K562 (cell line): ENCODE results near the gene KIF26B. TPM values are rescaled to one million over a fixed set of nuclear protein-coding genes. Genes with fewer than 3 reads are reported as not detected.

Experiments
- ATAC-seq: fragments of 200-7000 bp; cut with Tn5 transposase; 3 replicates; pipeline ENCODE4 v1.9.1; 2020; ENCODE audit warnings: moderate library complexity
- BruUV-seq: library from RNA; stranded (reverse); fragments of 400-500 nt; replicated peaks from 2 replicates; lab custom pipeline; 2021; lab: Mats Ljungman, UMichigan
- CTCF ChIA-PET: fragments of 300-600 bp; formaldehyde crosslinking; extraction: SDS; loops from one replicate; lab custom pipeline; 2021; ENCODE audit warnings: low intra/inter-chr PET ratio; lab: Yijun Ruan, JAX
- POLR2A ChIA-PET: fragments of 300-600, 350-650 bp; sonication (Branson Sonifier 250); formaldehyde crosslinking; extraction: SDS; loops from one replicate; lab custom pipeline; 2021; ENCODE audit warnings: antibody characterized with exemption, inconsistent platforms; lab: Yijun Ruan, JAX
- DNase-seq, 4 experiments: peaks; one replicate each; pipeline versions ENCODE4 v3.0.0 to v3.0.0-alpha.2; 2011 to 2018; ENCODE audit warnings: low spot score in 3 of 4, mixed read lengths in 3 of 4; ENCODE audit errors: extremely low read depth in 1 of 4
- FAIRE-seq: peaks from 2 replicates; lab custom pipeline; 2011; peaks lifted over from hg19 to GRCh38; lab: Jason Lieb, UNC
- H2AFZ ChIP-seq: 2 replicates; pipeline ENCODE4 v1.6.0; 2011; ENCODE audit warnings: low read depth, low read length, control low read depth, inconsistent platforms
- H3K27ac ChIP-seq: fragments of 200-600 bp; 3 replicates; pipeline ENCODE4 v1.8.0; 2011; ENCODE audit warnings: low read depth, mild to moderate bottlenecking, control low read depth, inconsistent platforms, low read length, moderate library complexity, mixed read lengths; ENCODE audit errors: extremely low read depth
- H3K27me3 ChIP-seq, 2 experiments: fragments of 300-600 bp in 1 of 2; 2 replicates in 1 of 2; 3 replicates in 1 of 2; pipeline versions ENCODE4 v1.6.0 to v1.8.0; 2011; ENCODE audit warnings: inconsistent platforms in 2 of 2, low read length in 2 of 2, mild to moderate bottlenecking in 1 of 2, mixed read lengths in 1 of 2, moderate library complexity in 1 of 2; ENCODE audit not compliant: control insufficient read depth in 2 of 2, insufficient read depth in 2 of 2
- H3K36me3 ChIP-seq: fragments of 300-600 bp; 3 replicates; pipeline ENCODE4 v1.8.0; 2011; ENCODE audit warnings: mild to moderate bottlenecking, low read length, inconsistent platforms; ENCODE audit not compliant: control insufficient read depth, insufficient read depth
- H3K4me1 ChIP-seq, 2 experiments: fragments of 200-600 bp in 1 of 2; replicated peaks in 1 of 2; 2 replicates in 1 of 2; 3 replicates in 1 of 2; pipeline versions ENCODE4 v1.5.1 to v1.8.0; 2011; ENCODE audit warnings: inconsistent platforms in 2 of 2, low read length in 2 of 2, mild to moderate bottlenecking in 1 of 2, mixed read lengths in 1 of 2, moderate library complexity in 1 of 2; ENCODE audit not compliant: control insufficient read depth in 2 of 2, insufficient read depth in 2 of 2
- H3K4me2 ChIP-seq: 2 replicates; pipeline ENCODE4 v1.6.1; 2011; ENCODE audit warnings: low read length, control low read depth, inconsistent platforms, mixed read lengths; ENCODE audit not compliant: insufficient read depth
- H3K4me3 ChIP-seq: fragments of 200-600 bp; sonication (generic), shearing (Covaris generic); 2 replicates; pipeline ENCODE4 v1.5.1; 2016; ENCODE audit warnings: control low read depth, inconsistent platforms
- H3K79me2 ChIP-seq: fragments of 200-600 bp; 3 replicates; pipeline ENCODE4 v1.8.0; 2011; ENCODE audit warnings: low read length, inconsistent platforms; ENCODE audit not compliant: control insufficient read depth, insufficient read depth
- H3K9ac ChIP-seq, 2 experiments: 2 replicates each; pipeline versions ENCODE4 v1.6.0 to v1.6.1; 2011; ENCODE audit warnings: low read depth in 2 of 2, low read length in 2 of 2, control low read depth in 1 of 2, inconsistent platforms in 1 of 2, mild to moderate bottlenecking in 1 of 2, mixed read lengths in 1 of 2; ENCODE audit not compliant: insufficient read depth in 1 of 2
- H3K9me1 ChIP-seq: one replicate; pipeline ENCODE4 v1.6.0; 2011; ENCODE audit warnings: inconsistent platforms, mild to moderate bottlenecking, low read length, moderate library complexity; ENCODE audit not compliant: control insufficient read depth, insufficient read depth
- H3K9me3 ChIP-seq: replicated peaks from 2 replicates; pipeline ENCODE4 v1.5.1; 2011; ENCODE audit warnings: low read depth, low read length, inconsistent platforms; ENCODE audit not compliant: control insufficient read depth, insufficient read depth
- H4K20me1 ChIP-seq: replicated peaks from 2 replicates; pipeline ENCODE4 v1.6.1; 2011; ENCODE audit warnings: low read length, inconsistent platforms, mixed read lengths; ENCODE audit not compliant: control insufficient read depth, insufficient read depth
- GABPB1 ChIP-seq: sonication (generic); formaldehyde crosslinking; IDR thresholded peaks from 2 replicates; pipeline ENCODE4 v1.8.0; 2022; ENCODE audit warnings: mild to moderate bottlenecking, missing genetic modification reagents
- HEY1 ChIP-seq: fragments of 250-450 bp; sonication (Bioruptor Pico); IDR thresholded peaks from 2 replicates; pipeline ENCODE4 v1.5.0; 2020; ENCODE audit warnings: mild to moderate bottlenecking, moderate library complexity, borderline replicate concordance
- MED1 ChIP-seq: sonication (generic); formaldehyde crosslinking; IDR thresholded peaks from 2 replicates; pipeline ENCODE4 v1.8.1; 2023; ENCODE audit warnings: missing genetic modification reagents, borderline replicate concordance
- MGA ChIP-seq: fragments of 450-650 bp; IDR thresholded peaks from 2 replicates; pipeline ENCODE4 v1.6.1; 2016; ENCODE audit warnings: mild to moderate bottlenecking, moderate library complexity
- MYC ChIP-seq, 2 experiments: fragments of 250-450 bp in 1 of 2; sonication (Bioruptor Pico) in 1 of 2; IDR thresholded peaks; 2 replicates each; pipeline versions ENCODE4 v1.5.1 to v1.6.1; 2012 to 2021; ENCODE audit warnings: low read depth in 2 of 2, borderline replicate concordance in 1 of 2, improper control_type of control experiment in 1 of 2, low read length in 1 of 2, mild to moderate bottlenecking in 1 of 2, moderate library complexity in 1 of 2
- RBM14 ChIP-seq: fragments of 200-400 bp; formaldehyde crosslinking; IDR thresholded peaks from 2 replicates; pipeline ENCODE4 v1.6.1; 2018; ENCODE audit warnings: low read depth, mild to moderate bottlenecking, low read length, moderate library complexity, borderline replicate concordance; ENCODE audit not compliant: insufficient read depth
- RFX5 ChIP-seq: IDR thresholded peaks from 2 replicates; pipeline ENCODE4 v1.6.1; 2011; ENCODE audit warnings: low read depth, mild to moderate bottlenecking, improper control_type of control experiment, low read length
- STAG1 ChIP-seq: sonication (generic); formaldehyde crosslinking; IDR thresholded peaks from 2 replicates; pipeline ENCODE4 v1.5.0; 2020; ENCODE audit warnings: missing genetic modification reagents, borderline replicate concordance
- U2AF1 ChIP-seq: fragments of 200-400 bp; formaldehyde crosslinking; optimal IDR thresholded peaks from 2 replicates; pipeline ENCODE3; 2017; ENCODE audit warnings: mild to moderate bottlenecking, low read depth, low read length, moderate library complexity
- ZC3H11A ChIP-seq: IDR thresholded peaks from 2 replicates; pipeline ENCODE4 v1.6.1; 2012; ENCODE audit warnings: low read depth, low read length, improper control_type of control experiment
- ZNF184 ChIP-seq: sonication (generic); formaldehyde crosslinking; IDR thresholded peaks from 2 replicates; pipeline ENCODE4 v1.5.0; 2020; ENCODE audit warnings: missing genetic modification reagents
- ZNF75A ChIP-seq: fragments of 450-650 bp; formaldehyde crosslinking; IDR thresholded peaks from 2 replicates; pipeline ENCODE4 v1.4.0; 2020; ENCODE audit warnings: mild to moderate bottlenecking
- WGBS: fragments of 100-300 bp; shearing (Covaris generic); methylation state at CpG from one replicate; pipeline ENCODE4 v1.1.6; 2016; ENCODE audit warnings: low coverage, mixed read lengths; ENCODE audit not compliant: insufficient coverage; ENCODE audit errors: missing lambda C conversion rate; 5-methylcytosine and 5-hydroxymethylcytosine counted together
- in situ Hi-C: fragments of 300-500 bp; cut with MboI; formaldehyde crosslinking; loops from 4 replicates; pipeline ENCODE4 v1.15.0; 2018; ENCODE audit warnings: inconsistent platforms, mixed read lengths
- intact Hi-C: fragments of 100-400 bp; cut with micrococcal nuclease; formaldehyde crosslinking; loops from 2 replicates; pipeline ENCODE4 v1.14.2; 2022
- polyA plus RNA-seq, 8 experiments: library from polyadenylated mRNA; depleted of rRNA in 4 of 8; stranded (reverse) in 5 of 8; unstranded in 3 of 8; fragments of >200 nt; fragmentation: Nextera tagmentation in 2 of 8; fragmentation: Illumina TruSeq in 1 of 8; extraction: Ambion mirVana in 2 of 8; extraction: Trizol in 1 of 8; gene quantifications; 2 replicates each; pipeline versions ENCODE4 v1.2.1 to v1.2.3, GENCODE V29; 2011 to 2014; ENCODE audit warnings: inconsistent platforms in 1 of 8, missing spikeins in 1 of 8
- total RNA-seq, 7 experiments: library from RNA; depleted of rRNA in 6 of 7; stranded (reverse); fragments of >200 nt in 6 of 7; fragmentation: Illumina TruSeq in 2 of 7; extraction: Trizol in 2 of 7; gene quantifications; 2 replicates each; pipeline versions ENCODE4 v1.2.1 to v1.2.3, GENCODE V29; 2011 to 2021; ENCODE audit warnings: low replicate concordance in 1 of 7

KIF26B gene
- total and polyA plus RNA-seq, 9 of the 15 experiments (the other 6 are each of a cell fraction or from before 2014, with no cell fraction given) = 0.02 to 0.08 (median 0.03) TPM; not detected in 6

GRCh38 chr1:245448975-245449431 lies 294.2 kb downstream of the KIF26B start:
- H3K27ac ChIP-seq = no peak overlapping the region
- H3K9ac ChIP-seq = no peak overlapping the region
- H3K4me1 ChIP-seq = no peaks in the 10 kb centered on the region
- intact Hi-C loops (no loop called here), in situ Hi-C loops (no loop called here)
- H3K79me2 ChIP-seq = no peaks in the 10 kb centered on the region
- TF ChIP-seq GABPB1 (no peak), ZNF75A (CRISPR knock-in tag) (no peak), ZNF184 (no peak), RBM14 (no peak), U2AF1 (no peak), MGA (no peak), MYC (IDR thresholded peaks at IDR 0.05; ENCODE audit: low read depth, low read length) (no peak), MYC (CRISPR knock-in tag; IDR thresholded peaks at IDR 0.05; ENCODE audit: borderline replicate concordance, low read depth) (no peak), STAG1 (CRISPR knock-in tag) (no peak), RFX5 (no peak), HEY1 (CRISPR knock-in tag) (no peak), ZC3H11A (no peak), MED1 (no peak)
- H3K4me2 ChIP-seq = no peak overlapping the region
- no peaks in the 10 kb centered on the region for H3K9me1 ChIP-seq
- CTCF ChIA-PET = no interaction called here
- POLR2A ChIA-PET = no interaction called here
- DNase-seq (no peak), ATAC-seq (no peak), FAIRE-seq (no peak)
- no peaks in the 10 kb centered on the region for H3K9me3 ChIP-seq
- WGBS = 1% methylated on average over 8 of the region's 8 CpGs
- no peaks in the 10 kb centered on the region for H3K36me3 ChIP-seq
- H2AFZ ChIP-seq = no peak overlapping the region
- no TSS peak for BruUV-seq
- H3K4me3 ChIP-seq = no peak overlapping the region
- H4K20me1 ChIP-seq = no peaks in the 10 kb centered on the region
- peaks cover 31 to 41% of the 10 kb centered on the region in 2 experiments for H3K27me3 ChIP-seq
